Measurements from ENCODE around the gene ELMOD1. TPM values are rescaled to one million over a fixed set of nuclear protein-coding genes. Genes with fewer than 3 reads are reported as not detected.
A peak's percentile ranks its signal among the peaks of the same experiment; 100 is the strongest.

The ELMOD1 gene
- total and polyA plus RNA-seq, 2 of the 4 experiments (the other 2 are of a cell fraction), result 0.18 to 0.29 TPM

- Histone ChIP-seq H2AK9ac (replicated peaks; ENCODE audit: low read depth, low read length, poor library complexity) (peak overlapping the region; percentile 30), H3K56ac (ENCODE audit: extremely low read depth, insufficient read depth, low read length) (no peak overlapping the region), H3K9me1 (ENCODE audit: insufficient read depth, low read length) (peaks cover 6% of the 10 kb centered on the region), H3K23ac (ENCODE audit: low read depth, low read length) (no peak overlapping the region), H3K9me3 (ENCODE audit: control insufficient read depth, insufficient read depth, low read length) (no peaks in the 10 kb centered on the region), H3K4me2 (ENCODE audit: low read depth, low read length) (peak overlapping the region; percentile 67), H4K91ac (ENCODE audit: insufficient read depth, low read depth, low read length) (no peak overlapping the region; the same call in 1 of the 2 replicates), H3K14ac (replicated peaks; ENCODE audit: low read depth, low read length) (no peak overlapping the region), H3K18ac (ENCODE audit: low read depth, low read length) (no peak overlapping the region), H2BK120ac (ENCODE audit: low read depth, low read length) (no peak overlapping the region), H3K4me1 (ENCODE audit: control insufficient read depth, insufficient read depth, low read length) (peaks cover 7% of the 10 kb centered on the region), H2AFZ (replicated peaks; ENCODE audit: low read length, poor library complexity) (peak overlapping the region; percentile 78), H2BK20ac (ENCODE audit: low read depth, low read length) (no peak overlapping the region), H3K27ac (ENCODE audit: insufficient read depth, low read length) (no peak overlapping the region), H3K9ac (ENCODE audit: low read depth, low read length) (no peak overlapping the region), H3K36me3 (ENCODE audit: control insufficient read depth, insufficient read depth, low read length) (no peaks in the 10 kb centered on the region), H3K79me1 (ENCODE audit: low read depth in 1 of 2, low read length in 2 of 2) (peaks cover 5 to 16% of the 10 kb centered on the region in 2 experiments; a peak in 2 of 4 replicates), H3K4ac (ENCODE audit: low read depth, low read length) (0 out of 2 replicates have a peak overlapping the region, but pooled peaks have one; percentile 19), H2AK5ac (ENCODE audit: low read depth, low read length) (no peak overlapping the region), H4K8ac (ENCODE audit: low read depth in 2 of 2, low read length in 2 of 2) (no peak overlapping the region), H2BK5ac (ENCODE audit: low read depth, low read length, poor library complexity, severe bottlenecking) (no peak overlapping the region), H4K5ac (ENCODE audit: low read depth, low read length) (0 out of 2 replicates have a peak overlapping the region, but pooled peaks have one; percentile 54), H4K20me1 (ENCODE audit: insufficient read depth, low read length) (no peaks in the 10 kb centered on the region), H3K27me3 (ENCODE audit: control insufficient read depth, insufficient read depth, low read length) (no peaks in the 10 kb centered on the region), H3K4me3 (ENCODE audit: insufficient read depth, low read depth, low read length) (no peak overlapping the region), H2BK15ac (ENCODE audit: low read depth, low read length) (no peak overlapping the region)
- ATAC-seq (ENCODE audit: low read depth) (peak; percentile 15; the same call in 1 of the 2 replicates), DNase-seq (peak; percentile 66)
- POLR2A ChIA-PET (ENCODE audit: unreplicated experiment), result interaction anchor here (1.0 kb wide), 1 partner anchor 42 kb away, joined by 4 read pairs; no protein-coding TSS in a partner anchor
- BruUV-seq (replicated peaks), result no TSS peak
- WGBS, 2 experiments (ENCODE audit: extremely low coverage in 2 of 2, insufficient read length in 1 of 2), result no CpG with 5 or more reads among the region's 2 CpGs
- dilution Hi-C loops (cut with HindIII; ENCODE audit: low sequenced_read_pairs, unreplicated experiment), result no loop called here
- TF ChIP-seq RAD21 (IDR thresholded peaks at IDR 0.05; ENCODE audit: low read length) (peak; percentile 69), SMC3 (IDR thresholded peaks at IDR 0.05; ENCODE audit: low read depth, low read length) (peak; percentile 46), CHD1 (IDR thresholded peaks at IDR 0.05; ENCODE audit: low read depth, low read length) (no peak), CTCF (conservative IDR thresholded peaks at IDR 0.05; ENCODE audit: low read depth, low read length) (peak; percentile 77), CEBPB (IDR thresholded peaks at IDR 0.05; ENCODE audit: low read depth, low read length) (peak; percentile 62; the same call in 1 of the 2 replicates), ELK1 (IDR thresholded peaks at IDR 0.05; ENCODE audit: borderline replicate concordance, low read depth, low read length) (no peak), NFE2L2 (IDR thresholded peaks at IDR 0.05; ENCODE audit: low read depth, low read length) (no peak), MXI1 (IDR thresholded peaks at IDR 0.05; ENCODE audit: borderline replicate concordance, low read depth, low read length) (no peak), BHLHE40 (IDR thresholded peaks at IDR 0.05; ENCODE audit: low read depth, low read length) (peak; percentile 80), POLR2A (IDR thresholded peaks at IDR 0.05; ENCODE audit: low read depth, low read length) (no peak), MAZ (IDR thresholded peaks at IDR 0.05; ENCODE audit: borderline replicate concordance, low read depth, low read length) (no peak)
- in situ Hi-C loops (cut with MboI; ENCODE audit: low sequenced_read_pairs), result no loop called here
- CTCF ChIA-PET, result interaction anchor here (0.5 to 1.1 kb wide), 4 partner anchors 23 to 210 kb away, joined by 3 to 13 read pairs (median 6); no protein-coding TSS in a partner anchor
- intact Hi-C loops (cut with micrococcal nuclease), result loop anchor here (1.0 to 10.0 kb wide), 3 partner anchors 126 to 1091 kb away; no protein-coding TSS in a partner anchor
Measured at GRCh38 chr11:107563702-107564101, 27.2 kb upstream of the ELMOD1 start.
